ENCODE measurements around the gene STAM.
"Not testable (repeated sequence)": the region's sequence is repeated elsewhere in the genome, so short reads cannot be mapped to it uniquely, and the experiment has no call there.

STAM gene

GRCh38 chr10:17712717-17713471 is 68.9 kb downstream of the STAM start:
- H3K4me3 ChIP-seq (replicated peaks; ENCODE audit: low read depth, low read length), result no peak overlapping the region
- no peak for TF ChIP-seq CTCF (IDR thresholded peaks at IDR 0.05; ENCODE audit: low read depth, low read length, missing control alignments)
- DNase-seq (ENCODE audit: extremely low read depth, low read depth), result no peak

- H3K4me3 ChIP-seq (replicated peaks; ENCODE audit: low read depth, low read length), result no peak overlapping the region
- DNase-seq (ENCODE audit: extremely low read depth, low read depth), result no peak
- TF ChIP-seq CTCF (IDR thresholded peaks at IDR 0.05; ENCODE audit: low read depth, low read length, missing control alignments), result no peak
Observed at GRCh38 chr10:17713758-17714157, 69.8 kb downstream of the STAM start.

GRCh38 chr10:17716161-17716560 is 72.2 kb downstream of the STAM start:
- no peak overlapping the region for H3K4me3 ChIP-seq (replicated peaks; ENCODE audit: low read depth, low read length)
- TF ChIP-seq CTCF (IDR thresholded peaks at IDR 0.05; ENCODE audit: low read depth, low read length, missing control alignments), result no peak
- no peak for DNase-seq (ENCODE audit: extremely low read depth, low read depth)

- H3K4me3 ChIP-seq (replicated peaks; ENCODE audit: low read depth, low read length), result not testable (repeated sequence)
Observed at GRCh38 chr10:17722317-17723014, 78.5 kb downstream of the STAM start.

GRCh38 chr10:17725703-17726102 is 81.8 kb downstream of the STAM start:
- DNase-seq (ENCODE audit: extremely low read depth, low read depth), result no peak
- no peak overlapping the region for H3K4me3 ChIP-seq (replicated peaks; ENCODE audit: low read depth, low read length)
- TF ChIP-seq CTCF (IDR thresholded peaks at IDR 0.05; ENCODE audit: low read depth, low read length, missing control alignments), result no peak

More at GRCh38 chr10:17722317-17723014, 78.5 kb downstream of the STAM start:
- not testable (repeated sequence) for DNase-seq (ENCODE audit: extremely low read depth, low read depth)

GRCh38 chr10:17729630-17730029 is 85.7 kb downstream of the STAM start:
- no peak for TF ChIP-seq CTCF (IDR thresholded peaks at IDR 0.05; ENCODE audit: low read depth, low read length, missing control alignments)
- H3K4me3 ChIP-seq (replicated peaks; ENCODE audit: low read depth, low read length), result no peak overlapping the region
- no peak for DNase-seq (ENCODE audit: extremely low read depth, low read depth)

GRCh38 chr10:17730667-17731066 is 86.7 kb downstream of the STAM start:
- H3K4me3 ChIP-seq (replicated peaks; ENCODE audit: low read depth, low read length), result no peak overlapping the region
- no peak for TF ChIP-seq CTCF (IDR thresholded peaks at IDR 0.05; ENCODE audit: low read depth, low read length, missing control alignments)
- no peak for DNase-seq (ENCODE audit: extremely low read depth, low read depth)
